ENCODE results near the gene SERPIND1.

Gene SERPIND1

GRCh38 chr22:20749453-20749852 lies 24.5 kb upstream of the SERPIND1 start:
- in situ Hi-C loops (cut with MboI; ENCODE audit: low sequenced_read_pairs, unreplicated experiment) = no loop called here
- TF ChIP-seq CTCF (IDR thresholded peaks at IDR 0.05; ENCODE audit: borderline replicate concordance, control extremely low read depth, extremely low read depth, insufficient read depth, missing control alignments) = no peak
- DNase-seq (ENCODE audit: low spot score) = no peak

- in situ Hi-C loops (cut with MboI; ENCODE audit: low sequenced_read_pairs, unreplicated experiment) = no loop called here
- DNase-seq (ENCODE audit: low spot score) = peak; percentile 81
- no peak for TF ChIP-seq CTCF (IDR thresholded peaks at IDR 0.05; ENCODE audit: borderline replicate concordance, control extremely low read depth, extremely low read depth, insufficient read depth, missing control alignments)
Measured at GRCh38 chr22:20750461-20751184, 23.3 kb upstream of the SERPIND1 start.

DNA sequence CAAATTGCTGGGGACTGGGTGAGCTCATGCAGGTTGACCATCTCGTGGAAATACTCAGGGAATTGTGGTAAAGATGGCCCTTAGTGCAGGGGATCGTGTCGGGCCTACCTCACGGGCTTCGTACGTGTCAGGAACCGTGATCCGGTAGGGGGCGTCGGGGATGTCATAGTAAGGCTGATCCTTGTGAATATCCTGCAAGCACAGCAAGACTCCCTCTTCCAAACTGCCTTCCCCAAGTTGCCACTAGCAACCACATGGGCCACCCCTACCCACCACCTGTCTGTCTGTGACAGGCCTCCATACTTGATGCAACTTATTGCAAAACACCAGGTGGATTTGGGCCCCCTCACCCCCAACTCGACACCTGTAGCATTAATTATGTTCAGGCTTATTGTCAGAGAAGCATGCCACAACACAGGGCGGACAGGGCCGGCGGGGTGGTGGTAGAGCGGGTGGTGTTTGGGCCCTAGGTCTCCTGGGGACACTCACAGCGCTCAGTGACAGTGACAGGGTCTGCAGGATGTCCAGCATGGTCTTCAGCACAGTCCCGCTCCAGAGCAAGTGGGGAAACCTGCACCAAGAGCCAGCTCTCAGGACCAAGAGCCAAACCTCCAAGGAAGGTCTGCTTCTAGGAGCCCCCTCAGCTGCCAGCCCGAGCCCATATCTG lies 22.6 kb upstream of the SERPIND1 start:
- in situ Hi-C loops (cut with MboI; ENCODE audit: low sequenced_read_pairs, unreplicated experiment) = no loop called here
- no peak for DNase-seq (ENCODE audit: low spot score)
- no peak for TF ChIP-seq CTCF (IDR thresholded peaks at IDR 0.05; ENCODE audit: borderline replicate concordance, control extremely low read depth, extremely low read depth, insufficient read depth, missing control alignments)

- no peak for DNase-seq (ENCODE audit: low spot score)
- no peak for TF ChIP-seq CTCF (IDR thresholded peaks at IDR 0.05; ENCODE audit: borderline replicate concordance, control extremely low read depth, extremely low read depth, insufficient read depth, missing control alignments)
- in situ Hi-C loops (cut with MboI; ENCODE audit: low sequenced_read_pairs, unreplicated experiment) = no loop called here
Measured at GRCh38 chr22:20752104-20752741, 21.7 kb upstream of the SERPIND1 start.

GRCh38 chr22:20752873-20753272 lies 21.0 kb upstream of the SERPIND1 start:
- in situ Hi-C loops (cut with MboI; ENCODE audit: low sequenced_read_pairs, unreplicated experiment) = no loop called here
- DNase-seq (ENCODE audit: low spot score) = no peak
- TF ChIP-seq CTCF (IDR thresholded peaks at IDR 0.05; ENCODE audit: borderline replicate concordance, control extremely low read depth, extremely low read depth, insufficient read depth, missing control alignments) = no peak

GRCh38 chr22:20756846-20757245 lies 17.1 kb upstream of the SERPIND1 start:
- no peak for DNase-seq (ENCODE audit: low spot score)
- in situ Hi-C loops (cut with MboI; ENCODE audit: low sequenced_read_pairs, unreplicated experiment) = no loop called here
- no peak for TF ChIP-seq CTCF (IDR thresholded peaks at IDR 0.05; ENCODE audit: borderline replicate concordance, control extremely low read depth, extremely low read depth, insufficient read depth, missing control alignments)
